ENCODE measurements around the gene ALDH8A1.

The ALDH8A1 gene, protein sequence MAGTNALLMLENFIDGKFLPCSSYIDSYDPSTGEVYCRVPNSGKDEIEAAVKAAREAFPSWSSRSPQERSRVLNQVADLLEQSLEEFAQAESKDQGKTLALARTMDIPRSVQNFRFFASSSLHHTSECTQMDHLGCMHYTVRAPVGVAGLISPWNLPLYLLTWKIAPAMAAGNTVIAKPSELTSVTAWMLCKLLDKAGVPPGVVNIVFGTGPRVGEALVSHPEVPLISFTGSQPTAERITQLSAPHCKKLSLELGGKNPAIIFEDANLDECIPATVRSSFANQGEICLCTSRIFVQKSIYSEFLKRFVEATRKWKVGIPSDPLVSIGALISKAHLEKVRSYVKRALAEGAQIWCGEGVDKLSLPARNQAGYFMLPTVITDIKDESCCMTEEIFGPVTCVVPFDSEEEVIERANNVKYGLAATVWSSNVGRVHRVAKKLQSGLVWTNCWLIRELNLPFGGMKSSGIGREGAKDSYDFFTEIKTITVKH

GRCh38 chr6:134949927-134950326 lies at the start of gene ALDH8A1:
Gene ALDH8A1, minus strand, starts transcription at chr6:134950101. Its CDS starts 48 bp downstream, at chr6:134950053.
- Histone ChIP-seq H3K4me3 (no peak within 1 kb of the TSS), H3K27ac (no peak within 1 kb of the TSS)

DNA sequence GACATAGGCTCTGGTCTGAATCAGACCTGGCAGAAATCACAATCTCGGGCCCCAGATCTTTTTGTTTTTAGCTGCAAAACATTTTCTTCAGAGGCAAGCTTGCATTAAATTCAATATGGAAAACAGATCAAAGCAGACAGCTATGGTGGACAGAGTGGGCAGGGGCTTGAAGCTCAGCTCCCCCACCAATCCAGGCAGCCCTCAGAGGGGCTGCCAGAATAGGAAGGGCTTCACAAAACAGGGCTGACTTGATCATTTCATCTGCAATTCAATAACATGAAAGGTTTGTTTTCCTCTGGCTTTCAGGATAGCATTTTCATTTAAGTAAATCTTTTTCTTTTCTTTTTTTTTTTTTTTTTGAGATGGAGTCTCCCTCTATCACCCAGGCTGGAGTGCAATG lies 49.2 kb upstream of the ALDH8A1 start:
- H3K27ac ChIP-seq = no peak overlapping the region

GRCh38 chr6:134997133-134997995 lies 47.5 kb upstream of the ALDH8A1 start:
- Histone ChIP-seq H3K4me3 (no peak overlapping the region), H3K27ac (no peak overlapping the region)

More for the DNA sequence above, 49.2 kb upstream of the ALDH8A1 start:
- H3K4me3 ChIP-seq = no peak overlapping the region

DNA sequence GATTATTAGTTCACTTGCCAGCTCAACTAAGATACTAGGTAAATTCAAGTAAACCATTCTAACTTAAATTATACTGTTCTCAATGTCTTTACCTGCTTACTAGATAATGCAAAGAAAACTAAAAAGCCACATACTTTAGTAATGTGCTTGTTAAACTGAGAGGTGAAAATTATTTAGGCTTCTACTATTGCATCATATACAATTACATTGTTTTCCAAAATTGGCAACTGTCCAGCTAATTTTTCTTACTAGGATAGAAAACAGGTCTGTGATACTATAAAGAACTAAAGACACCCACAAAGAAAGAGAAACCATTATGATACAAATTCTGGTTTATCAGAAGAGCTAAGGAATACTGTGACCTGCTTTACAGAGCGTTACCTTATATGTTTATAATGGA lies 45.6 kb upstream of the ALDH8A1 start:
- Histone ChIP-seq H3K4me3 (no peak overlapping the region), H3K27ac (no peak overlapping the region)

GRCh38 chr6:134994431-134994830 lies 44.5 kb upstream of the ALDH8A1 start:
- Histone ChIP-seq H3K4me3 (no peak overlapping the region), H3K27ac (no peak overlapping the region)

DNA sequence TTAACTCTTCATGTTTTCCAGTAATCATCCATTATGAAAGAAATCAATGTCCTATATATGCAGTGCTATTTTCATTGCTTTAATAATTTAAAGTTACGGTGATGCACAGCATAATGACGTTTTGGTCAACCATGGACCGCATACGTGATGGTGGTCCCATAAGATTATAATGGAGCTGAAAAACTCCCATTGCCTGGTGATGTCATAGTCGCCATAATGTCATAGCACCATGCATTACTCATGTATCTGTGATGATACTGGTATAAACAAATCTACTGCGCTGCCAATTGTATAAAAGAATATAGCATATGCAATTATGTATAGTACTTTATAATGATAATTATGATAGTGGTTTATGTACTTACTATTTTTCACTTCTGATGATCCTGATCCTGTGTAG lies 42.3 kb upstream of the ALDH8A1 start:
- Histone ChIP-seq H3K4me3 (no peak overlapping the region), H3K27ac (no peak overlapping the region)

DNA sequence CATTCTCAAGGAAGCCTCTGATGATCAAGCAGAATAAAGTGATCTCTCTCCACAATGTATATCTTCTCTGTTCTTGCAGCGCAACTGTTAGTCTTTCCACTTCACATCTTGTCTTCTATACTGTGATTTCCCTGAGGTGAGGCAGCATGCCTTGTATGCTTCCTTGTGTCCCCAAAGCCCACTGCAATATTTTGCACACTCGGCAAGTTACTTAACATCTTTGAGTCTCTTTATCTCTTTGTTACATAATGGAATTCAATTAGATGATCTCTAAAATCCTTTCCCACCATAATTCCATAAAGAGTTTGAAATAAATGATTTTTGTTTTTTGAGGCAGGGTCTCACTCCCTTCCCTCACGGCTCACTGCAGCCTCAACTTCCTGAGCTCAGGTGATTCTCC lies 40.4 kb upstream of the ALDH8A1 start:
- H3K4me3 ChIP-seq = no peak overlapping the region

DNA sequence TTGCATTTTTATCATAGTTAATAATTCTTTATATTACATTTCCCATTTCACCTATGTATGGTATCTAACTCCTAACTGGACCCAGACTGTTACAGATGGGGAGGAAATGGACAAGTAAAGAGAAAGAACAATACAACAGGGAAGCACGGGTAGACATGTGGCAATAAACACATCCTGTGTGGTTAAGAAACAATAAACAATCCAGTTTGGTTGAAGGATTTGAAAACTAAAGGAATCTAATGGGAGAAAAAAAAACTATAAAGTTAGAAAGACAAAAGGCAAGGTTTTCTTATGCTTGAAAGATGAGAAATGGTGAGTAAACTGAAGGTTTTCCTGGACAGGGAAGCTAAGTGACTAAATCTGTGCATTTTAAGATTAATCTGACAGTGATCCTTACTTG lies 34.9 kb upstream of the ALDH8A1 start:
- no peak overlapping the region for H3K27ac ChIP-seq
- H3K4me3 ChIP-seq = no peak overlapping the region

More for the DNA sequence above, 40.4 kb upstream of the ALDH8A1 start:
- H3K27ac ChIP-seq = no peak overlapping the region

DNA sequence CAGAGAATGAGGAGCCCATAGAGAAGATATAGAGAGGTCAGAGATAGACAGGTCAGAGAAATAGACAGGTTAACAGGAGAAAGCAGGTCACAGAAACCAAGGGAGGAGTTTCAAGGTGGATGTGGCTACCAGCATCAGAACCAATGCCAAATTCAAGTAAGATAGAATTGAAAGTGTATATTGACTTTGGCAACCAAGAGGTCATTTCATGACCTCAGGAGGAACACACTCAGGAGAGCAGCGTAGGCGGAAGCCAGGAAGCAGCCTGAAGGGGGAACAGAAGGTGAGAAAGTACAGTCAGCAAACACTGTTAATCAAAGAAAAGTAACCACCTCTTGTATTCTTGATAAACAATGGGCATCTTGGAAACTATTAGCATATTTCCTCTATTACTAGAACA lies 33.9 kb upstream of the ALDH8A1 start:
- H3K27ac ChIP-seq = no peak overlapping the region
- no peak overlapping the region for H3K4me3 ChIP-seq

- H3K27ac ChIP-seq = no peak overlapping the region
- no peak overlapping the region for H3K4me3 ChIP-seq
Measured at GRCh38 chr6:134982161-134982560, 32.3 kb upstream of the ALDH8A1 start.

DNA sequence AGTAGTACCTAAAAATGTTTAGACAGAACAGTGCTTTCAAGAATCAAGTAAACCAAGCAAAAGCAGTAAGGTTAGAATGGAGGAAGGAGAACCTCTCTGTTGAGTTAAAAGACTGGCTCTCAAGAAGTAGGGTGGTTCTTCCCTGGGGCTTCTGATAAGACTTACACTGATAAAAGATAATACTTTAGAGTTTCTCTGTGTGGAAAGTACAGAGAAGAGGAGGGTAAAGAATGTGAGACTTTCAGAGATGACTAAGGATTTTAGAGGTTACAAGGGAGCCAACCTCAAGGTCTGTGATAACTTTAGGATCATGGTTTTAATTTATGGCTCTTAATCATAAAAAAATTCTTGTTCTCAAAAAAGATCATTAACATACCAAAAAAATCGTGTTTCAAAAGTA lies 30.9 kb upstream of the ALDH8A1 start:
- H3K4me3 ChIP-seq = no peak overlapping the region
- H3K27ac ChIP-seq = no peak overlapping the region

- Histone ChIP-seq H3K4me3 (no peak overlapping the region), H3K27ac (no peak overlapping the region)
Measured at GRCh38 chr6:134979142-134979541, 29.2 kb upstream of the ALDH8A1 start.

DNA sequence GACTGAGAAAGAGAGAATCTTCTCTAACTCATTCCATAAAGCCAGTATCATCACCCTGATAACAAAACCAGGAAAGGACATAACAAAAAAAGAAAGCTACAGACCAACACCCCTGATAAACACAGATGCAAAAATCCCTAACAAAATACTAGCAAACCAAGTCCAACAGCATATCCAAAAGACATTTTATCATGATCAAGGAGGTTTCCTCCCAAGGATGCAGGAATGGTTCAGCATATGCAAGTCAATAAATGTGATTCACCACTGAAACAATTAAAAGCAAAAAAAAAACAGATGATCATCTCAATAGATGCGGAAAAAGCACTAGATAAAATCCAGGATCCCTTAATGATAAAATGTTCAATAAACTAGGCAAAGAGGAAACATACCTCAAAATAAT lies 24.5 kb upstream of the ALDH8A1 start:
- Histone ChIP-seq H3K27ac (no peak overlapping the region), H3K4me3 (no peak overlapping the region)

GRCh38 chr6:134967711-134968110 lies 17.8 kb upstream of the ALDH8A1 start:
- H3K27ac ChIP-seq = no peak overlapping the region

DNA sequence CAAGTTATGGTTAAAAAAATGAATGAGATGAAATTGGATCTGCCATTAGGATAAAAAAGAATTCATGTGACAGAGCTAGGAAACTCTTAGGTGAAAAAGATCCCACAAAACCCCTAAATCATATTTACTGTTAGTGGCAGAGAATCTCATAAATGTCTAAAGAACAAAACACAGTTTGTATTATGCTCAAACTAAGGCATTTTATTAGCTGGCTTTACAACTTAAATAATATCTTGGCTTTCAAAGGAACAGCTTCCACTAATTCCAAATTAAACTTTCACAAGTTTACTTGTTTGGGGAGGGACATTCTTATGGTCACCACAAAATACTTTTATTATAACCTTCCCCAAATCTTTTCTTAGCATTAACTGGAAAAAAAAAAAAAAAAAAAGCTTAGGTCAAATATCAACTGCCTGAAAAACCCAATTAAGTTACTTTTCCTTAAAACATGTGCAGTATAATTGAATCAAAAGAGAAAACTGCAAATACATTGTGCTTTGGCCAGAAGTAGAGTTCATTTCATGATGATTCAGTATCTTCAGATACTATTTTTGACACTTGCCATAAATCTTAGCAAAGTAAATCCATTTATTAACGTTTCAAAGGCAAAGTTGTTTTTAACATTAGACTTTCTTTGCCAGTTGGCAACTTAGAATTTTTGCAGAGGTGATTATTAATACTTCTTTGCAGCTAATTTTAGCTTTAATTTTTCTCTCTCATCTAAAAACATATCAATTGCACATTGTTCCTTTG lies 14.7 kb upstream of the ALDH8A1 start:
- no peak overlapping the region for H3K4me3 ChIP-seq
- no peak overlapping the region for H3K27ac ChIP-seq

More at GRCh38 chr6:134967711-134968110, 17.8 kb upstream of the ALDH8A1 start:
- no peak overlapping the region for H3K4me3 ChIP-seq

GRCh38 chr6:134962421-134962820 lies 12.5 kb upstream of the ALDH8A1 start:
- no peak overlapping the region for H3K4me3 ChIP-seq

DNA sequence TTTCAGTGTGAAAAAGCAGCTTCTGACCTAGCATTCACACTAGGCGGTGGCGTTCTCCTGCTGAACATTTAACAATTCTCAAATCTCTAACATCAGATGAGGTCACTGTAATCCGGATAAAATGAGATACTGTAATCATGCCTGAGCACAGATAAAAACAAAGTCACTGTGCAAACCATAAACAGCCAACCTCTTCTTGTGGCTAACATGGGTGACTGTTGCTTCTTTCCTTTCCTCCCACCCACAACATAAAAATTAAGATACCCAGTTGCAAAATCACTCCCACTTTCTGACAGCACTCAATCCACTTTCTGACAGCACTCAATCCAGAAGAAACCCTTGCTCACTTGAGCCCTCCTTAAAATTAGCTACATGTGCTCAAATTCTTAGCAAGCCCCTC lies 11.5 kb upstream of the ALDH8A1 start:
- no peak overlapping the region for H3K4me3 ChIP-seq
- no peak overlapping the region for H3K27ac ChIP-seq

More at GRCh38 chr6:134962421-134962820, 12.5 kb upstream of the ALDH8A1 start:
- no peak overlapping the region for H3K27ac ChIP-seq

- H3K4me3 ChIP-seq = no peak overlapping the region
- H3K27ac ChIP-seq = no peak overlapping the region
Measured at GRCh38 chr6:134959603-134960002, 9.7 kb upstream of the ALDH8A1 start.

- H3K27ac ChIP-seq = no peak overlapping the region
Measured at GRCh38 chr6:134956676-134957075, 6.8 kb upstream of the ALDH8A1 start.

DNA sequence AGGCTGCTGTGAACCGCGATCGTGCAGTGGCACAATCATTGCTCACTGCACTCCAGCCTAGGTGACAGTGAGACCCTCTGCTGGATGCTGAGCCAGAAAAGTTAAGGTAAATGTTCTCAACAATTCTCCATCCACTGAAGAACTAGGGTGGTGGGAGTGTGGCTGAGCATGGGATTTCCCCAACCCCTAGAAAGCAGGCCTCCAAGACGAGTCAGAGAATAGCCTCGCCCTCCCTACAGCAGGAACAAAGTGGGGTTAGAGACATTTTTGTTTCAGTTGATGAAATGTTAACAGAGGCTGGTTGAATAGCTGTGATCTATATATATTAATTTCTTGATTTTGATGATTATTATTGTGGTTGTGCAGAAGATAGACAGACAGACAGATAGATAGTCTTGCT lies 6.1 kb upstream of the ALDH8A1 start:
- H3K4me3 ChIP-seq = no peak overlapping the region

More at GRCh38 chr6:134956676-134957075, 6.8 kb upstream of the ALDH8A1 start:
- H3K4me3 ChIP-seq = no peak overlapping the region

More for the DNA sequence above, 6.1 kb upstream of the ALDH8A1 start:
- no peak overlapping the region for H3K27ac ChIP-seq
